GM19240 (cell line): Measurements from ENCODE around the gene ENO2.

Experiments used
- DNase-seq: peaks from one replicate; pipeline ENCODE4 v3.0.0; 2011; ENCODE audit warnings: low spot score; ENCODE audit not compliant: insufficient read length

Gene ENO2

GRCh38 chr12:6960593-6961277 lies 46.4 kb downstream of the ENO2 start:
- DNase-seq: no peak

- no peak for DNase-seq
These were observed 46.9 kb downstream of the ENO2 start for GRCh38 chr12:6961278-6961694.

GRCh38 chr12:6961695-6962284 lies 47.4 kb downstream of the ENO2 start:
- DNase-seq: no peak

- no peak for DNase-seq
These were observed 48.1 kb downstream of the ENO2 start for GRCh38 chr12:6962285-6963015.

GRCh38 chr12:6963016-6963731 lies 48.8 kb downstream of the ENO2 start:
- no peak for DNase-seq

GRCh38 chr12:6963791-6964413 lies 49.5 kb downstream of the ENO2 start:
- DNase-seq: no peak

GRCh38 chr12:6964605-6965025 lies 50.2 kb downstream of the ENO2 start:
- DNase-seq: no peak

- DNase-seq: peak; percentile 73
These were observed 50.8 kb downstream of the ENO2 start for GRCh38 chr12:6965026-6965661.

- DNase-seq: no peak
These were observed 51.3 kb downstream of the ENO2 start for GRCh38 chr12:6965714-6966113.

GRCh38 chr12:6966351-6966750 lies 52.0 kb downstream of the ENO2 start:
- no peak for DNase-seq

- no peak for DNase-seq
These were observed 53.3 kb downstream of the ENO2 start for GRCh38 chr12:6967651-6968100.

- DNase-seq: no peak
These were observed 54.0 kb downstream of the ENO2 start for GRCh38 chr12:6968426-6968825.

GRCh38 chr12:6970096-6970527 lies 55.7 kb downstream of the ENO2 start:
- DNase-seq: no peak
